ENCODE data around the gene SUDS3. TPM values are rescaled to one million over a fixed set of nuclear protein-coding genes. Genes with fewer than 3 reads are reported as not detected.

SUDS3 gene
- total and polyA plus RNA-seq, 7 donors: 15.6 to 80.3 (median 54.2) TPM

- Histone ChIP-seq H3K4me3 (no peak overlapping the region), H3K27ac (no peak overlapping the region), H3K27me3 (no peaks in the 10 kb centered on the region), H3K9me3 (no peaks in the 10 kb centered on the region), H3K36me3 (no peaks in the 10 kb centered on the region), H3K4me1 (peaks cover 0 to 10% (median 0%) of the 10 kb centered on the region in 4 donors)
- no peak for TF ChIP-seq POLR2AphosphoS5 (IDR thresholded peaks at IDR 0.05)
- no peak for TF ChIP-seq EP300 (IDR thresholded peaks at IDR 0.05)
- TF ChIP-seq, protein P1, sequence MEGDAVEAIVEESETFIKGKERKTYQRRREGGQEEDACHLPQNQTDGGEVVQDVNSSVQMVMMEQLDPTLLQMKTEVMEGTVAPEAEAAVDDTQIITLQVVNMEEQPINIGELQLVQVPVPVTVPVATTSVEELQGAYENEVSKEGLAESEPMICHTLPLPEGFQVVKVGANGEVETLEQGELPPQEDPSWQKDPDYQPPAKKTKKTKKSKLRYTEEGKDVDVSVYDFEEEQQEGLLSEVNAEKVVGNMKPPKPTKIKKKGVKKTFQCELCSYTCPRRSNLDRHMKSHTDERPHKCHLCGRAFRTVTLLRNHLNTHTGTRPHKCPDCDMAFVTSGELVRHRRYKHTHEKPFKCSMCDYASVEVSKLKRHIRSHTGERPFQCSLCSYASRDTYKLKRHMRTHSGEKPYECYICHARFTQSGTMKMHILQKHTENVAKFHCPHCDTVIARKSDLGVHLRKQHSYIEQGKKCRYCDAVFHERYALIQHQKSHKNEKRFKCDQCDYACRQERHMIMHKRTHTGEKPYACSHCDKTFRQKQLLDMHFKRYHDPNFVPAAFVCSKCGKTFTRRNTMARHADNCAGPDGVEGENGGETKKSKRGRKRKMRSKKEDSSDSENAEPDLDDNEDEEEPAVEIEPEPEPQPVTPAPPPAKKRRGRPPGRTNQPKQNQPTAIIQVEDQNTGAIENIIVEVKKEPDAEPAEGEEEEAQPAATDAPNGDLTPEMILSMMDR (IDR thresholded peaks at IDR 0.05): no peak
- intact Hi-C loops (cut with DNase I): no loop called here
- no peak for DNase-seq
- WGBS, 2 donors: 87 to 90% methylated on average over 3 of the region's 3 CpGs
These were observed 62.7 kb downstream of the SUDS3 start for GRCh38 chr12:118439068-118439467.

- Histone ChIP-seq H3K4me1 (peaks cover 0 to 10% (median 0%) of the 10 kb centered on the region in 4 donors), H3K4me3 (no peak overlapping the region), H3K36me3 (no peaks in the 10 kb centered on the region), H3K9me3 (no peaks in the 10 kb centered on the region), H3K27ac (no peak overlapping the region), H3K27me3 (no peaks in the 10 kb centered on the region)
- DNase-seq: no peak
- TF ChIP-seq POLR2AphosphoS5 (IDR thresholded peaks at IDR 0.05) (no peak), EP300 (IDR thresholded peaks at IDR 0.05) (no peak)
- 47 to 54% methylated on average over 4 of the region's 4 CpGs for WGBS, 2 donors
- intact Hi-C loops (cut with DNase I): no loop called here
These were observed 69.9 kb downstream of the SUDS3 start for GRCh38 chr12:118446247-118446646.

GRCh38 chr12:118447181-118447580 is 70.8 kb downstream of the SUDS3 start:
- H3K9me3 ChIP-seq: no peaks in the 10 kb centered on the region
- H3K36me3 ChIP-seq: no peaks in the 10 kb centered on the region
- H3K27me3 ChIP-seq: no peaks in the 10 kb centered on the region
- H3K27ac ChIP-seq: no peak overlapping the region
- no peak for DNase-seq
- H3K4me1 ChIP-seq: peaks cover 0 to 4% (median 0%) of the 10 kb centered on the region in 4 donors
- no peak overlapping the region for H3K4me3 ChIP-seq
- intact Hi-C loops (cut with DNase I): no loop called here
- WGBS, 2 donors: 59 to 81% methylated on average over 4 of the region's 4 CpGs
- TF ChIP-seq POLR2AphosphoS5 (IDR thresholded peaks at IDR 0.05) (no peak), POLR2A (IDR thresholded peaks at IDR 0.05) (no peak)
- TF ChIP-seq, protein P1 (IDR thresholded peaks at IDR 0.05): no peak

DNA sequence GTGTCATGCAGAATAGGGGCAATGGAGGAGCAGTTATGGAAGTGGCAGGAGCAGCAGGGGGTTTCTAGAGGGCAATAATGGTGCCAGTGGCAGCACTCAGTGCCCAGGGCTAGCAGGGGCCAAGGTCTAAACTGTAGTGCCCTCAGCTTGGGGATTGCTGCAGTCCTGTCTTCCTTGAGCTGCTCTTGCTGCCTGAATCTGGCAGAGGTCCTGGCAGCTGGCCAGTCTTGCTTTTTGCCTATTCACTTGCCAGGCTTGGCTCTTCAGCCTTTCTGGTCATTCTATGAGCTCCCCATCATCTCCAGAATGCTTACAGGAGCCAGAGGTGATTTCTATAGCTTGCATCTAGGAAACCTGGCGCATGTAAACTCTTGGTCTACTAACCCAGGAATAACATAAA is 72.0 kb downstream of the SUDS3 start:
- H3K4me3 ChIP-seq: no peak overlapping the region
- DNase-seq: no peak
- intact Hi-C loops (cut with DNase I): no loop called here
- H3K4me1 ChIP-seq: no peaks in the 10 kb centered on the region
- H3K9me3 ChIP-seq: no peaks in the 10 kb centered on the region
- no peak overlapping the region for H3K27ac ChIP-seq
- TF ChIP-seq, protein P1 (IDR thresholded peaks at IDR 0.05): no peak
- no peak for TF ChIP-seq POLR2A (IDR thresholded peaks at IDR 0.05)
- TF ChIP-seq EP300 (IDR thresholded peaks at IDR 0.05): no peak
- no peak for TF ChIP-seq POLR2AphosphoS5 (IDR thresholded peaks at IDR 0.05)
- WGBS, 2 donors: 94 to 96% methylated on average over 1 of the region's 1 CpG
- H3K27me3 ChIP-seq: no peaks in the 10 kb centered on the region
- H3K36me3 ChIP-seq: no peaks in the 10 kb centered on the region

DNA sequence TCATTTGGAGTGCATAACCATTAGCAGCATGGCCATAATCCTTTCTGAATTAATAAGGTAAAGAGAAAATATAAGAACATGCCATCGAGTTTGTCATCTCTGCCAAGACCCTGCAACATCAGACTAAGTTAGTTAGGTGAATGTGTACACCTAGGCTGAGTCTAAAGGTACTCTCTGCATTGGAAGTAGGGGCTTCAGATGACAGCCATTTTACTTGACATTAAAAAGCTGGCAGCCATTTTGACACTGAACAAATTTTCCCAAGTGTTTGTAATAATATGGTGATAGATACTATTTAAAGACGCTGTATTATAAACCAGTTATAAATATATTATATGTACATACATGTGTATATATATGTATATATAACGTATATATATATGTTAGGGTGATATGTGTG is 79.0 kb downstream of the SUDS3 start:
- H3K4me1 ChIP-seq: no peaks in the 10 kb centered on the region
- 57 to 68% methylated on average over 3 of the region's 3 CpGs for WGBS, 2 donors
- intact Hi-C loops (cut with DNase I): no loop called here

More for the DNA sequence above, 79.0 kb downstream of the SUDS3 start:
- Histone ChIP-seq H3K36me3 (no peaks in the 10 kb centered on the region), H3K27ac (no peak overlapping the region), H3K4me3 (no peak overlapping the region), H3K9me3 (no peaks in the 10 kb centered on the region), H3K27me3 (no peaks in the 10 kb centered on the region)
- TF ChIP-seq EP300 (IDR thresholded peaks at IDR 0.05) (no peak), POLR2A (IDR thresholded peaks at IDR 0.05) (no peak), POLR2AphosphoS5 (IDR thresholded peaks at IDR 0.05) (no peak)
- TF ChIP-seq, protein P1 (IDR thresholded peaks at IDR 0.05): no peak
- DNase-seq: no peak

Data from sigmoid colon (tissue), 7 donors.